ENCODE results near the gene NFIC.

- no peak for TF ChIP-seq EZH2 (IDR thresholded peaks at IDR 0.05)
- TF ChIP-seq CTCF (IDR thresholded peaks at IDR 0.05) = no peak
- no peak for TF ChIP-seq EZH2phosphoT487 (IDR thresholded peaks at IDR 0.05)
Observed at GRCh38 chr19:3380829-3381228, 14.4 kb downstream of the NFIC start.

Data from neural progenitor cell (in vitro differentiated cells).